ENCODE results near the gene STPG3.

The STPG3 gene

GRCh38 chr9:137228506-137228967, 22.5 kb upstream of the STPG3 start:
- no peaks in the 10 kb centered on the region for H3K9me3 Mint-ChIP-seq
- no peak overlapping the region for H3K4me3 Mint-ChIP-seq
- peaks cover 5% of the 10 kb centered on the region for H3K4me1 Mint-ChIP-seq
- H3K27me3 Mint-ChIP-seq (ENCODE audit: low read depth): peaks cover 4% of the 10 kb centered on the region
- H3K27ac Mint-ChIP-seq: no peak overlapping the region
- TF ChIP-seq CTCF (IDR thresholded peaks at IDR 0.05; ENCODE audit: unreplicated experiment in 3 of 3): no peak
- H3K36me3 Mint-ChIP-seq (ENCODE audit: low read depth): no peaks in the 10 kb centered on the region

GRCh38 chr9:137228968-137229896, 21.9 kb upstream of the STPG3 start:
- peaks cover 4% of the 10 kb centered on the region for H3K27me3 Mint-ChIP-seq (ENCODE audit: low read depth)
- no peak for TF ChIP-seq CTCF (IDR thresholded peaks at IDR 0.05; ENCODE audit: unreplicated experiment in 3 of 3)
- H3K4me1 Mint-ChIP-seq: peaks cover 5% of the 10 kb centered on the region
- no peaks in the 10 kb centered on the region for H3K36me3 Mint-ChIP-seq (ENCODE audit: low read depth)
- peak overlapping the region in 2 of 3 experiments; percentile 72 to 73 for H3K27ac Mint-ChIP-seq
- no peak overlapping the region for H3K4me3 Mint-ChIP-seq
- no peaks in the 10 kb centered on the region for H3K9me3 Mint-ChIP-seq

GRCh38 chr9:137229903-137230704, 21.0 kb upstream of the STPG3 start:
- Mint-ChIP-seq H3K36me3 (ENCODE audit: low read depth) (no peaks in the 10 kb centered on the region), H3K4me1 (peaks cover 9% of the 10 kb centered on the region), H3K27ac (peak overlapping the region in 2 of 3 experiments; percentile 72 to 73), H3K27me3 (ENCODE audit: low read depth) (peaks cover 7% of the 10 kb centered on the region), H3K9me3 (no peaks in the 10 kb centered on the region), H3K4me3 (no peak overlapping the region)
- TF ChIP-seq CTCF (IDR thresholded peaks at IDR 0.05; ENCODE audit: unreplicated experiment in 3 of 3): no peak

- Mint-ChIP-seq H3K27ac (peak within 1 kb of the TSS in 2 of 3 experiments; percentile 72 to 73), H3K9me3 (no peaks in the 10 kb centered on the region), H3K36me3 (ENCODE audit: low read depth) (no peaks in the 10 kb centered on the region), H3K27me3 (ENCODE audit: low read depth) (peaks cover 9% of the 10 kb centered on the region), H3K4me1 (peaks cover 9% of the 10 kb centered on the region), H3K4me3 (no peak within 1 kb of the TSS)
- TF ChIP-seq CTCF (IDR thresholded peaks at IDR 0.05; ENCODE audit: unreplicated experiment in 3 of 3): no peak
Observed at GRCh38 chr9:137230705-137231371, 20.2 kb upstream of the STPG3 start, which contains the start of gene SLC34A3. Gene SLC34A3 (plus strand): TSS chr9:137230901. CDS start chr9:137231703, 802 bp downstream.

- H3K4me3 Mint-ChIP-seq: no peak overlapping the region
- H3K27ac Mint-ChIP-seq: no peak overlapping the region
- no peaks in the 10 kb centered on the region for H3K9me3 Mint-ChIP-seq
- H3K36me3 Mint-ChIP-seq (ENCODE audit: low read depth): no peaks in the 10 kb centered on the region
- peaks cover 9% of the 10 kb centered on the region for H3K4me1 Mint-ChIP-seq
- no peak for TF ChIP-seq CTCF (IDR thresholded peaks at IDR 0.05; ENCODE audit: unreplicated experiment in 3 of 3)
- peaks cover 9% of the 10 kb centered on the region for H3K27me3 Mint-ChIP-seq (ENCODE audit: low read depth)
Observed at GRCh38 chr9:137231372-137232039, 19.6 kb upstream of the STPG3 start.

Data from nephron (organoid).